Cardiac fibroblast (primary cell): ENCODE data around the gene HOXA6.

Experiments used
- DNase-seq, 2 donors: peaks; one replicate each; pipeline versions ENCODE4 v3.0.0 to v3.0.0-alpha.2; 2010; ENCODE audit warnings: low read depth in 2 of 2
- H3K4me3 ChIP-seq, 2 donors: replicated peaks in 1 of 2; 1 replicate in 1 of 2; 2 replicates in 1 of 2; pipeline ENCODE4 v1.5.1; 2011; ENCODE audit warnings: low read depth in 2 of 2, low read length in 2 of 2, mild to moderate bottlenecking in 2 of 2, moderate library complexity in 1 of 2
- CTCF ChIP-seq: IDR thresholded peaks from one replicate; pipeline ENCODE4 v1.5.1; 2011; ENCODE audit warnings: low read depth, mild to moderate bottlenecking, low read length, inconsistent platforms

HOXA6 gene

GRCh38 chr7:27191833-27192545, 44.4 kb upstream of the HOXA6 start:
- no peak overlapping the region for H3K4me3 ChIP-seq
- no peak for DNase-seq
- TF ChIP-seq CTCF: no peak

GRCh38 chr7:27191161-27191731, 43.7 kb upstream of the HOXA6 start:
- no peak overlapping the region for H3K4me3 ChIP-seq
- DNase-seq: no peak
- TF ChIP-seq CTCF: no peak

- no peak for DNase-seq
- no peak for TF ChIP-seq CTCF
- no peak overlapping the region for H3K4me3 ChIP-seq
These were observed 42.6 kb upstream of the HOXA6 start for GRCh38 chr7:27189997-27190748.

- TF ChIP-seq CTCF: no peak
- DNase-seq: no peak
- no peak overlapping the region for H3K4me3 ChIP-seq
These were observed 41.9 kb upstream of the HOXA6 start for GRCh38 chr7:27189295-27189996.

- no peak for TF ChIP-seq CTCF
- peak; percentile 15 to 38 for DNase-seq
- peak overlapping the region in 1 of 2 donors; percentile 11 for H3K4me3 ChIP-seq
These were observed 41.1 kb upstream of the HOXA6 start for GRCh38 chr7:27188386-27189294.
